ENCODE measurements around the gene TGIF2. TPM values are rescaled to one million over a fixed set of nuclear protein-coding genes. Genes with fewer than 3 reads are reported as not detected.

Gene TGIF2
- total RNA-seq, 1 donor from 2014 or later = 29.2 TPM

- no peaks in the 10 kb centered on the region for H3K9me3 Mint-ChIP-seq (ENCODE audit: unreplicated experiment)
- H3K27me3 Mint-ChIP-seq (ENCODE audit: unreplicated experiment) = no peaks in the 10 kb centered on the region
- peaks cover 43% of the 10 kb centered on the region for H3K36me3 Mint-ChIP-seq (ENCODE audit: unreplicated experiment)
- TF ChIP-seq CTCF (IDR thresholded peaks at IDR 0.05) = no peak
- no peak overlapping the region for H3K27ac Mint-ChIP-seq (ENCODE audit: unreplicated experiment)
- no peak for DNase-seq (ENCODE audit: extremely low spot score, unreplicated experiment)
- H3K4me1 Mint-ChIP-seq (ENCODE audit: unreplicated experiment) = peaks cover 5% of the 10 kb centered on the region
- no peak overlapping the region for H3K4me3 Mint-ChIP-seq (ENCODE audit: unreplicated experiment)
Observed at GRCh38 chr20:36528176-36528874, 45.1 kb upstream of the TGIF2 start.

GRCh38 chr20:36528875-36529417 is 44.5 kb upstream of the TGIF2 start:
- Mint-ChIP-seq H3K27me3 (ENCODE audit: unreplicated experiment) (no peaks in the 10 kb centered on the region), H3K9me3 (ENCODE audit: unreplicated experiment) (no peaks in the 10 kb centered on the region), H3K4me1 (ENCODE audit: unreplicated experiment) (no peaks in the 10 kb centered on the region), H3K4me3 (ENCODE audit: unreplicated experiment) (no peak overlapping the region), H3K36me3 (ENCODE audit: unreplicated experiment) (peaks cover 39% of the 10 kb centered on the region), H3K27ac (ENCODE audit: unreplicated experiment) (no peak overlapping the region)
- DNase-seq (ENCODE audit: extremely low spot score, unreplicated experiment) = no peak
- TF ChIP-seq CTCF (IDR thresholded peaks at IDR 0.05) = no peak

GRCh38 chr20:36532388-36532787 is 41.0 kb upstream of the TGIF2 start:
- Mint-ChIP-seq H3K4me1 (ENCODE audit: unreplicated experiment) (no peaks in the 10 kb centered on the region), H3K9me3 (ENCODE audit: unreplicated experiment) (no peaks in the 10 kb centered on the region), H3K27ac (ENCODE audit: unreplicated experiment) (no peak overlapping the region), H3K27me3 (ENCODE audit: unreplicated experiment) (no peaks in the 10 kb centered on the region), H3K4me3 (ENCODE audit: unreplicated experiment) (no peak overlapping the region), H3K36me3 (ENCODE audit: unreplicated experiment) (peaks cover 17% of the 10 kb centered on the region)
- no peak for DNase-seq (ENCODE audit: extremely low spot score, unreplicated experiment)
- no peak for TF ChIP-seq CTCF (IDR thresholded peaks at IDR 0.05)

GRCh38 chr20:36532822-36533221 is 40.6 kb upstream of the TGIF2 start:
- H3K4me3 Mint-ChIP-seq (ENCODE audit: unreplicated experiment) = no peak overlapping the region
- H3K27me3 Mint-ChIP-seq (ENCODE audit: unreplicated experiment) = no peaks in the 10 kb centered on the region
- no peaks in the 10 kb centered on the region for H3K9me3 Mint-ChIP-seq (ENCODE audit: unreplicated experiment)
- H3K4me1 Mint-ChIP-seq (ENCODE audit: unreplicated experiment) = peaks cover 4% of the 10 kb centered on the region
- no peak for DNase-seq (ENCODE audit: extremely low spot score, unreplicated experiment)
- no peak for TF ChIP-seq CTCF (IDR thresholded peaks at IDR 0.05)
- peaks cover 12% of the 10 kb centered on the region for H3K36me3 Mint-ChIP-seq (ENCODE audit: unreplicated experiment)
- H3K27ac Mint-ChIP-seq (ENCODE audit: unreplicated experiment) = no peak overlapping the region

GRCh38 chr20:36538026-36538722 is 35.2 kb upstream of the TGIF2 start:
- Mint-ChIP-seq H3K4me3 (ENCODE audit: unreplicated experiment) (no peak overlapping the region), H3K9me3 (ENCODE audit: unreplicated experiment) (no peaks in the 10 kb centered on the region), H3K27me3 (ENCODE audit: unreplicated experiment) (no peaks in the 10 kb centered on the region), H3K4me1 (ENCODE audit: unreplicated experiment) (peaks cover 34% of the 10 kb centered on the region), H3K36me3 (ENCODE audit: unreplicated experiment) (no peaks in the 10 kb centered on the region), H3K27ac (ENCODE audit: unreplicated experiment) (peak overlapping the region; percentile 54)
- DNase-seq (ENCODE audit: extremely low spot score, unreplicated experiment) = no peak
- TF ChIP-seq CTCF (IDR thresholded peaks at IDR 0.05) = no peak
